Ramos (cell line): Measurements from ENCODE around the gene KIF26A.

Experiments
- in situ Hi-C: fragments of 300-500 bp; cut with MboI; formaldehyde crosslinking; loops from one replicate; pipeline ENCODE4 v1.14.3; 2022; ENCODE audit warnings: low sequenced_read_pairs; ENCODE audit not compliant: unreplicated experiment

The KIF26A gene

GRCh38 chr14:104228716-104229533 is 90.5 kb downstream of the KIF26A start:
- in situ Hi-C loops: no loop called here

DNA sequence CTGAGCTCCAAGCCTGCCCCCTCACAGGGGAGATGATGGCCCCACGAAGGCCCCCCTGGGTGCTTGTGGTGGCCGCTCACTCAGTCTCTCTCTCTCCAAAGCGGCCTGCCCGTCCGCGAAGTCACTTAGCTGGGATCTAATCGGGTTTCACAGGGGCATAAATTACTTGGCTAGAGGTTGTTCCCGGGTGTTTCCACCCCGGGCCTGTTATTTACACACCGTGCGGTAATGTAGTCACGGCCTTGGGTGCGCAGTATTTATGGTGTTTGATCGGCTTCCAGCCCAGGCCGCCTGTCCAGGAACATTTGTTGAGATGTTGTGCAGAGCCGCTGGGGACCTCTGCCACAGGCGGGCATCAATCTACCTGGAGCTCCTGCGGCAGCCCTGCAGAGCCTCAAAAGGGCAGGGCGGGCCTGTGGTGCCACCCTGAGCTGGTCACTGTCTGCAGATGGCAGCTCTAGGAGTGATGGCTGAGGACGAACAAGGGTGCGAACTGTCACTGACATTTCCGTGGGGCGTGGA is 91.2 kb downstream of the KIF26A start:
- in situ Hi-C loops: no loop called here

GRCh38 chr14:104230119-104230815 is 91.9 kb downstream of the KIF26A start:
- in situ Hi-C loops: no loop called here
